Effector CD8-positive, alpha-beta T cell (primary cell): ENCODE measurements around the gene KIAA0319L.

Experiments used
- DNase-seq: peaks from one replicate; lab custom pipeline; 2025; lab: John Stamatoyannopoulos, UW

Gene KIAA0319L

GRCh38 chr1:35443768-35444518 lies 113.3 kb downstream of the KIAA0319L start:
- no peak for DNase-seq

- no peak for DNase-seq
Measured at GRCh38 chr1:35442734-35443133, 114.5 kb downstream of the KIAA0319L start.

DNA sequence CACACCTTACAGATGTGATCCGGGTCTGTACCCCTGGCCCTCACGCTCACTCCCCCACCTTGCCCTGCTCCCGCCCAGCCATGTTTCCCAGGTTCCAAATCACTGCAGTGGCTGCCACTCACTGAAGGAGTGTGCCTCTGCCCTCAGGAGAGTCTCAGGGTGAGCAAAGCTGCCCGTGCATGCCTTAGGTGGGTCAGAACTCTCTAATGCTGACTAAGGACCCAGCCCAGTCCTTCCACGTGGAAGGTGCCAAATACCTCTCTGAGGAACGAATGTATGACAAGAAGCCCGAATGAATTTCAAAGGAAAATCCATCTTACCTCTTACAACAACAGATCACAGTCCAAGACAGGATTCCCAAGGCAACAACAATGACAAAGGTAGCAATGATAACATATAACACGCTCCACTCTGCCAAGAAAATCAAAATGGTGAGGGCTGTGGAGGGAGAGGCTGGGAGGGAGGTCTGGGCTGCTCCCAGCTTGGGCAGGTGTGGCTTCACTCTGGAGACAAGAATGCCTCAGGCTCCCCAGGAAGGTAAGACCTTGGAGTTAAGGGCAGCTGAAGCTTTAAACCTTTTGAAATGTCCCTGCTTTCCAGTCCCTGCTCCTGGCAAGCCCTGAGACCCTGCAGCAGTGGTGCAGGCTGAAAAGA lies 115.2 kb downstream of the KIAA0319L start:
- no peak for DNase-seq

DNA sequence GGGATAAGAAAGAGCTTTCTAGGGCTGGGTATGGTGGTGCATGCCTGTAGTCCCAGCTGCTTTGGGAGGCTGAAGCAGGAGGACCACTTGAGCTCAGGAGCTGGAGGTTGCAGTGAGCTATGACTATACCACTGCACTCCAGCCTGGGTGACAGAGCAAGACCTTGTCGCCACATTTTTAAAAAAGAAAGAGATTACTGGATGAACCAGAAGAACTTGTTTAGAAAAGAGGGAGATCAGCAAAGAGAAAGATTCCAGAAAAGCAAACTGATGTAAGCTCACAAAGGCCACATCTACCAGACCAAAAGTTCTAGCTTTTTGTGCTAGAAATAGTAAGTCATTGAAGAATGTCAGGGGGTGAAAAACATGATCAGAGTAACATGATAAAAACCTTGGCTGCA lies 117.6 kb downstream of the KIAA0319L start:
- DNase-seq: no peak

DNA sequence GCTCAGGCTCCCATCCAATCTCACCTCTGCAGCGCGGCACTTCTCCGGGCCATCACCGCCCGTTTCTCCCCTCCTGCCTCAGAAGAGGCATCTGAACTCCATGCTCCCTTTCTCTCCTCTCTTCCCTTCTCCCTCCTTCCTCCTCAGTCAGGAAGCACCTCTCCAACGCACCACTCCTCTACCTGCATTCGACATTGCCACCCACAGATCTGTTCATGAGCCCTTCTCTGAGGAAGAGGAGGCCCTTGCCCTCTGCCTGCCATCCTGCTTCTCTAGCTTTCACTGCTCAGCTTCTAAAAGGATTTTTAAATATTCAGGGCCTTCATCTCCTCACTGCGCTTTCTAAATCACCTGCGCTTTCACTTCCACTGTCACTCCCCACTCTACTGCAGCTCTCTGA lies 120.0 kb downstream of the KIAA0319L start:
- DNase-seq: no peak

GRCh38 chr1:35436078-35436477 lies 121.1 kb downstream of the KIAA0319L start:
- no peak for DNase-seq

DNA sequence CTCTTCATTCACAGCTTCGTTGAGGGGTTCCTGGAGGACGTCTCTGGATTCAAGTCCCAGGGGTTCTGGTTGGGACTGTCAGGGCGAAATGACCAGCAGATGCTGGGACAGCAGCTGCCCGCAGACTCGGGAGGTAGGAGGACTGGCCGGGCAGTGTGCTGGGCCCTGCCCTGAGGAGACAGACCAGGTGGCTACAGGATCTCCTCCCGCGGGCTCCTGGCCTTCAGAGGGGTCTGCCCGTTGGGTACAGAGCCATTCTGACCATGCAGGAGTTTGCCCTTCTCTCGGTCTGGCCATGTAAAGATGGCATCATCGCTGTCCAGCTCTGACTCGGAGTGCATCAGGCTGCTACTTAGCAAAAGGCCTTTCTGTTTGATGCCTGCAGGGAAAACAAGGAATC lies 122.5 kb downstream of the KIAA0319L start:
- DNase-seq: no peak

GRCh38 chr1:35433714-35434113 lies 123.5 kb downstream of the KIAA0319L start:
- DNase-seq: no peak

- DNase-seq: no peak
Measured at GRCh38 chr1:35432231-35432630, 125.0 kb downstream of the KIAA0319L start.

- DNase-seq: no peak
Measured at GRCh38 chr1:35431173-35431599, 126.0 kb downstream of the KIAA0319L start.

GRCh38 chr1:35430762-35431161 lies 126.4 kb downstream of the KIAA0319L start:
- no peak for DNase-seq

DNA sequence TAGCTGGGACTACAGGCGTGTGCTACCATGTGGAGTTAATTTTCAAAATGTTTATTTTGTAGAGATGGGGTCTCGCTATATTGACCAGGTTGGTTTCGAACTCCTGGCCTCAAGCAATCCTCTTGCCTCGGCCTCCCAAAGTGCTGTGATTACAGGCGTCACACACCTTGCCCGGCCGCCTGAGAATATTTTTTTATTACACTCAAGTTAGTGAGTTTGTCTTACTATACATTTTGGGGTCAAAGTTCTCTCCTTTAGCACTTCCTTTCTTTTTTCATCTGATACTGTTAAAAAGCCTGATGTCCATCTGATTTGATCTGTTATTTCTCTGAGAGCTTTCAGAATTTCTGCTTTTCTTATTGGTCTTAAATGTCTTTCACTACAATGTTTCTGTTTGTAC lies 128.8 kb downstream of the KIAA0319L start:
- DNase-seq: no peak

- no peak for DNase-seq
Measured at GRCh38 chr1:35426097-35426586, 131.1 kb downstream of the KIAA0319L start.

DNA sequence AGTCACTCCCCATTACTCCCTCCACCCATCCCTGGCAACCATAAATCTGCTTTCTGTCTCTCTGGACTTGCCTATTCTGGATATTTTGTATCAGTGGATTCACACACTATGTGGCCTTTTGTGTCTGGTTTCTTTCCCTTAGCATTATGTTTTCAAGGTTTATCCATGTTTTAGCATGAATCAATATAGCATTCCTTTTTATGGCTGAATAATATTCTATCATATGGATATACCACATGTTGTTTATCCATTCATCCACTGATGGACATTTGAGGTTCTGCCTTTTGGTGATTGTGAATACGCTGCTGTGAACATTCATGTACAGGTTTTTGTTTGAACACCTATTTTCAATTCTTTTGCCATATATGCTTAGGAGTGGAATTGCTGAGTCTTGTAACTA lies 148.3 kb downstream of the KIAA0319L start:
- no peak for DNase-seq

- DNase-seq: no peak
Measured at GRCh38 chr1:35407743-35408142, 149.5 kb downstream of the KIAA0319L start.

- no peak for DNase-seq
Measured at GRCh38 chr1:35406103-35406502, 151.1 kb downstream of the KIAA0319L start.

GRCh38 chr1:35401049-35401448 lies 156.2 kb downstream of the KIAA0319L start:
- DNase-seq: no peak

- DNase-seq: no peak
Measured at GRCh38 chr1:35398739-35399138, 158.5 kb downstream of the KIAA0319L start.

- DNase-seq: no peak
Measured at GRCh38 chr1:35394386-35394785, 162.8 kb downstream of the KIAA0319L start.

GRCh38 chr1:35390600-35391494 lies 166.4 kb downstream of the KIAA0319L start:
- no peak for DNase-seq

DNA sequence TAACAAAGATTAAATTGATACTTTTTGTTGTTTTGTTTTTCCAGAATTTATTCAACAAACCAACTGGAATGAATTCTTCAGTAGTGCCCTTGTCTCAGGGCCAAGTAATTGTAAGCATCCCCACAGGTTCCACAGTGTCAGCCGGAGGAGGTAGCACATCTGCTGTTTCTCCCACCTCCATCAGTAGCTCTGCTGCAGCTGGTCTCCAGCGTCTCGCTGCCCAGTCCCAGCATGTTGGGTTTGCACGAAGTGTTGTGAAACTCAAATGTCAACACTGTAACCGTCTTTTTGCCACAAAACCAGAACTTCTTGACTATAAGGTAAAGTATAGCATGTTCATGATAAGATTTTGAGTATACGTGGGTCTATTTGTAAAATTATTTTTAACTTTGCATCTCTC lies 170.2 kb downstream of the KIAA0319L start:
- no peak for DNase-seq

- DNase-seq: no peak
Measured at GRCh38 chr1:35386290-35386689, 170.9 kb downstream of the KIAA0319L start.
